NCI-H69 (cell line): Measurements from ENCODE around the gene ITK.

Source experiments
- DNase-seq: peaks from one replicate; lab custom pipeline; 2025; lab: John Stamatoyannopoulos, UW

Gene ITK

GRCh38 chr5:157283434-157283833 lies 102.8 kb downstream of the ITK start:
- no peak for DNase-seq

GRCh38 chr5:157284458-157285212 lies 104.0 kb downstream of the ITK start:
- no peak for DNase-seq

- no peak for DNase-seq
Observed at GRCh38 chr5:157285310-157286035, 104.8 kb downstream of the ITK start.

GRCh38 chr5:157286761-157287211 lies 106.1 kb downstream of the ITK start:
- DNase-seq: no peak

GRCh38 chr5:157288405-157289163 lies 107.9 kb downstream of the ITK start:
- no peak for DNase-seq

GRCh38 chr5:157289164-157289819 lies 108.7 kb downstream of the ITK start:
- no peak for DNase-seq

GRCh38 chr5:157290156-157290980 lies 109.7 kb downstream of the ITK start:
- DNase-seq: no peak

GRCh38 chr5:157290981-157291711 lies 110.5 kb downstream of the ITK start:
- no peak for DNase-seq

GRCh38 chr5:157292599-157292998 lies 112.0 kb downstream of the ITK start:
- no peak for DNase-seq

- DNase-seq: peak; percentile 84
Observed at GRCh38 chr5:157294407-157295091, 113.9 kb downstream of the ITK start.

GRCh38 chr5:157295247-157295646 lies 114.6 kb downstream of the ITK start:
- DNase-seq: peak; percentile 89

GRCh38 chr5:157300564-157300963 lies 119.9 kb downstream of the ITK start:
- no peak for DNase-seq

- DNase-seq: no peak
Observed at GRCh38 chr5:157301066-157301465, 120.4 kb downstream of the ITK start.

GRCh38 chr5:157303023-157303422 lies 122.4 kb downstream of the ITK start:
- no peak for DNase-seq

- peak; percentile 54 for DNase-seq
Observed at GRCh38 chr5:157303667-157304327, 123.2 kb downstream of the ITK start.
